ENCODE data around the gene PMCH. TPM values are rescaled to one million over a fixed set of nuclear protein-coding genes. Genes with fewer than 3 reads are reported as not detected.

Gene PMCH
- total RNA-seq (2016; rRNA removed; fragmentation: Illumina TruSeq; extraction: Trizol) (not detected in 2 replicates), polyA plus RNA-seq (2011; rRNA removed) (not detected in 2 replicates), polyA minus RNA-seq (2011; rRNA and poly(A)+ RNA removed; ENCODE audit: low replicate concordance) (not detected in 2 replicates), Bru-seq, nascent RNA (not detected), BruChase-seq, experiment 1, labeled RNA remaining after a 6-hour chase (not detected), BruChase-seq, experiment 2, labeled RNA remaining after a 2-hour chase (not detected)
- not detected in 2 replicates for total RNA-seq (2016; cell fraction: cytosol; rRNA removed; fragmentation: Illumina TruSeq; extraction: Trizol; ENCODE audit: low read depth)
- not detected in 2 replicates for total RNA-seq (2016; cell fraction: insoluble cytoplasmic fraction; rRNA removed; fragmentation: Illumina TruSeq; extraction: Trizol)
- not detected in 2 replicates for total RNA-seq (2016; cell fraction: membrane; rRNA removed; fragmentation: Illumina TruSeq; extraction: Trizol)
- total RNA-seq (2016; cell fraction: nucleus; rRNA removed; fragmentation: Illumina TruSeq; extraction: Trizol), result not detected in 2 replicates
- polyA plus RNA-seq (2011; cell fraction: cytosol; rRNA removed), result not detected in 2 replicates
- polyA plus RNA-seq (2011; cell fraction: nucleus; rRNA removed), result not detected in 2 replicates
- not detected in 2 replicates for polyA plus RNA-seq (2012)
- not detected in 2 replicates for polyA plus RNA-seq (2016; cell fraction: cytosol; fragmentation: Illumina TruSeq; extraction: Trizol; ENCODE audit: low read depth)
- not detected in 2 replicates for polyA plus RNA-seq (2016; cell fraction: insoluble cytoplasmic fraction; fragmentation: Illumina TruSeq; extraction: Trizol; ENCODE audit: low read depth)
- not detected in 2 replicates for polyA plus RNA-seq (2016; cell fraction: membrane; fragmentation: Illumina TruSeq; extraction: Trizol; ENCODE audit: low read depth)
- not detected in 2 replicates for polyA plus RNA-seq (2016; cell fraction: nucleus; fragmentation: Illumina TruSeq; extraction: Trizol; ENCODE audit: insufficient read depth, low read depth)
- polyA minus RNA-seq (2011; cell fraction: cytosol; rRNA and poly(A)+ RNA removed), result not detected in 2 replicates
- not detected in 2 replicates for polyA minus RNA-seq (2011; cell fraction: nucleus; rRNA and poly(A)+ RNA removed)
- long read RNA-seq, experiment 1, result 0 reads
- long read RNA-seq, experiment 2, result 0 reads

- intact Hi-C loops (cut with micrococcal nuclease; ENCODE audit: unreplicated experiment), result no loop called here
- ChIA-PET CTCF (ENCODE audit: low intra/inter-chr PET ratio, low total read pairs) (no interaction called here), POLR2A (no interaction called here)
- Histone ChIP-seq H3K27ac (ENCODE audit: extremely low read length, insufficient read depth, low read length) (no peak within 1 kb of the TSS), H4K20me1 (ENCODE audit: insufficient read depth, low read length) (no peaks in the 10 kb centered on the region), H3K4me1 (ENCODE audit: insufficient read depth, low read length) (no peaks in the 10 kb centered on the region), H3K4me3 (replicated peaks in 1 of 3; ENCODE audit: insufficient read depth in 1 of 3, low read depth in 2 of 3, low read length in 3 of 3) (no peak within 1 kb of the TSS), H2AFZ (ENCODE audit: low read length) (no peak within 1 kb of the TSS), H3K9ac (ENCODE audit: insufficient read depth, low read depth, low read length) (no peak within 1 kb of the TSS), H3K36me3 (replicated peaks in 1 of 2; ENCODE audit: control insufficient read depth in 1 of 2, insufficient read depth in 2 of 2, low read length in 2 of 2) (peaks cover 0 to 8% of the 10 kb centered on the region in 2 experiments; a peak in 2 of 5 replicates), H3K79me2 (ENCODE audit: insufficient read depth, low read length) (no peaks in the 10 kb centered on the region), H3K27me3 (ENCODE audit: control insufficient read depth in 1 of 2, insufficient read depth in 2 of 2, low read length in 2 of 2) (no peaks in the 10 kb centered on the region), H3K9me3 (ENCODE audit: low read length) (no peaks in the 10 kb centered on the region), H3K4me2 (ENCODE audit: low read depth, low read length) (no peak within 1 kb of the TSS)
- WGBS (ENCODE audit: low lambda C conversion rate), result 78% methylated on average over 1 of the region's 1 CpG
- ATAC-seq (no peak), FAIRE-seq (no peak), DNase-seq (ENCODE audit: low spot score) (no peak)
- in situ Hi-C loops (cut with HindIII; ENCODE audit: extremely low pct_ligation_motif_present, low pct_unique_long_range_greater_than_20kb), result no loop called here
- BruUV-seq (replicated peaks), result no TSS peak
- TF ChIP-seq MTERF4 (CRISPR knock-in tag; IDR thresholded peaks at IDR 0.05) (no peak), HDAC2 (CRISPR knock-in tag; IDR thresholded peaks at IDR 0.05) (no peak), SMARCE1 (IDR thresholded peaks at IDR 0.05; ENCODE audit: borderline replicate concordance) (no peak), SALL2 (CRISPR knock-in tag; IDR thresholded peaks at IDR 0.05) (no peak), CBX5 (CRISPR knock-in tag; IDR thresholded peaks at IDR 0.05; ENCODE audit: borderline replicate concordance) (no peak), ZNF512 (CRISPR knock-in tag; IDR thresholded peaks at IDR 0.05) (no peak), NFIB (CRISPR knock-in tag; IDR thresholded peaks at IDR 0.05; ENCODE audit: borderline replicate concordance) (no peak), ZBTB7B (CRISPR knock-in tag; IDR thresholded peaks at IDR 0.05) (no peak), PRDM15 (CRISPR knock-in tag; IDR thresholded peaks at IDR 0.05) (no peak), DRAP1 (CRISPR knock-in tag; IDR thresholded peaks at IDR 0.05) (no peak), DMTF1 (CRISPR knock-in tag; IDR thresholded peaks at IDR 0.05) (no peak)
These were observed at the start of gene PMCH for GRCh38 chr12:102197789-102198188. PMCH (minus strand) TSS chr12:102197833; CDS start chr12:102197770, 63 bp downstream.
